Neural crest cell (in vitro differentiated cells): ENCODE results near the gene SNED1. TPM values are rescaled to one million over a fixed set of nuclear protein-coding genes. Genes with fewer than 3 reads are reported as not detected.

ENCODE experiments used
- DNase-seq: peaks from one replicate; pipeline ENCODE4 v3.0.0; 2021; ENCODE audit warnings: low read depth, mixed read lengths, low spot score
- H3K27ac Mint-ChIP-seq: one replicate; pipeline ENCODE4 v1.8.0; 2021; ENCODE audit warnings: mild to moderate bottlenecking, mixed read lengths; ENCODE audit not compliant: unreplicated experiment
- H3K27me3 Mint-ChIP-seq: 2 replicates; pipeline ENCODE4 v1.8.0; 2021; ENCODE audit warnings: low read depth, mild to moderate bottlenecking, mixed read lengths
- H3K36me3 Mint-ChIP-seq: 2 replicates; pipeline ENCODE4 v1.8.0; 2021; ENCODE audit warnings: low read depth, mild to moderate bottlenecking, mixed read lengths
- H3K4me1 Mint-ChIP-seq: 2 replicates; pipeline ENCODE4 v1.8.0; 2021; ENCODE audit warnings: mixed read lengths
- H3K4me3 Mint-ChIP-seq: one replicate; pipeline ENCODE4 v1.8.0; 2021; ENCODE audit warnings: mild to moderate bottlenecking, mixed read lengths
- H3K9me3 Mint-ChIP-seq: 2 replicates; pipeline ENCODE4 v1.8.0; 2021; ENCODE audit warnings: mixed read lengths
- CTCF ChIP-seq: fragments of 200-600 bp; sonication (generic); conservative IDR thresholded peaks from 2 replicates; pipeline ENCODE4 v1.5.0; 2021; ENCODE audit warnings: antibody characterized with exemption, mild to moderate bottlenecking
- total RNA-seq: library from RNA; stranded (reverse); gene quantifications from 2 replicates; pipeline ENCODE4 v1.2.1, GENCODE V29; 2021

SNED1 gene
- total RNA-seq, 1 donor from 2014 or later: 0.30 TPM

DNA sequence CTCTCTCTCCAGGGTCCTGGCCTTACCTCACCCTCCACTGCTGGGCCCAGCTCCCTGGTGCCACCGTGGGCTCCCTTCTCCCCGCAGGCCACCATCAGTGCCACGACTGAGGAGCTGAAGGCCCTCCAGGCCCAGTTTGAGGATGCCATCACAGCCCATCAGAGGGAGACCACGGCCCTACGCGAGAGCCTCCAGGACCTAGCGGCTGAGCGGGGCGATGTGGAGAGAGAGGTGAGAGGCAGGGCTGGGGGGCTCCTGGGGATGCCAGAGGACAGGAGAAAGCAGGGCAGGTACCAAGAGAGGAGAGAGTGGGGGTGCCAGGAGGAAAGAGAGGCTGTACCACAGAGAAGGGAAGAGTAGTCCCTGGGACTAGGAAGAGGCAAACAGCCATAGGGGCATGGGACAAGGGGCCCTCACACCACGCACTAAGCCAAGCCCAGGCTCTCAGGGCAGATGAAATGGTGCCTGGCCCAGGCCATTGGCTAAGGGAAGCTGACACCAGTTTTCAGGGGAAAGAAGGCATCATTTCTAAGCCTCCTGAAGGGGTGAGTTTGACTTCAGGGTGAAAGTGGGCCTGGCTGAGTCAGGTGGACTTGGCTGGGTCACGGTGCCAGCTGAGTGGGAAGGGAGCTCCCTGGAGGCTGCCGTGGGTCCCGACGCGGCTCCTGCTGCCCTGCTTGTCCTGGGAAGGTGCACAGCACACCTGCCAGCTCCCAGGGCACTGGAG lies 39.0 kb upstream of the SNED1 start:
- no peaks in the 10 kb centered on the region for H3K9me3 Mint-ChIP-seq
- no peak overlapping the region for H3K4me3 Mint-ChIP-seq
- H3K36me3 Mint-ChIP-seq: no peaks in the 10 kb centered on the region
- no peak for DNase-seq
- peaks cover 4% of the 10 kb centered on the region for H3K27me3 Mint-ChIP-seq
- no peak for TF ChIP-seq CTCF
- peaks cover 14% of the 10 kb centered on the region for H3K4me1 Mint-ChIP-seq
- no peak overlapping the region for H3K27ac Mint-ChIP-seq

DNA sequence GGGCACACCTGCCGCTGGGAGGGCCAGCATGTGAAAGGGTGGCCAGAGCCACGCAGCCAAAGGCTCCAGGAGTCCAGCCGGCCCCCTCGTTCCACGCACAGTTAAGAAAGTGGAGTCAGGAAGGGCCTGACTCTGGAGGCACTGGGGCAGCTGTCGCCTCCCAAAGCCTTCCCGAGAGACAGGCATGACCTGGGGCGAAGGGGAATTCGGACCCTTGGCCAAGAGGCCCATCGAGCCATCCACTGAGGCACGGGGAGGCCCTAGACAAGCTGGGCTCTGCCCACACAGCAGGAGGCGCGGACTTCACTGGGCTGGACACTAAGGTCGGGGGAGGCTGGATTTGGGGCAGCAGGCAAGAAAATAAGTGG lies 38.5 kb upstream of the SNED1 start:
- H3K27ac Mint-ChIP-seq: no peak overlapping the region
- peaks cover 8% of the 10 kb centered on the region for H3K4me1 Mint-ChIP-seq
- H3K36me3 Mint-ChIP-seq: no peaks in the 10 kb centered on the region
- DNase-seq: no peak
- H3K4me3 Mint-ChIP-seq: no peak overlapping the region
- H3K9me3 Mint-ChIP-seq: no peaks in the 10 kb centered on the region
- TF ChIP-seq CTCF: no peak
- H3K27me3 Mint-ChIP-seq: peaks cover 3% of the 10 kb centered on the region

DNA sequence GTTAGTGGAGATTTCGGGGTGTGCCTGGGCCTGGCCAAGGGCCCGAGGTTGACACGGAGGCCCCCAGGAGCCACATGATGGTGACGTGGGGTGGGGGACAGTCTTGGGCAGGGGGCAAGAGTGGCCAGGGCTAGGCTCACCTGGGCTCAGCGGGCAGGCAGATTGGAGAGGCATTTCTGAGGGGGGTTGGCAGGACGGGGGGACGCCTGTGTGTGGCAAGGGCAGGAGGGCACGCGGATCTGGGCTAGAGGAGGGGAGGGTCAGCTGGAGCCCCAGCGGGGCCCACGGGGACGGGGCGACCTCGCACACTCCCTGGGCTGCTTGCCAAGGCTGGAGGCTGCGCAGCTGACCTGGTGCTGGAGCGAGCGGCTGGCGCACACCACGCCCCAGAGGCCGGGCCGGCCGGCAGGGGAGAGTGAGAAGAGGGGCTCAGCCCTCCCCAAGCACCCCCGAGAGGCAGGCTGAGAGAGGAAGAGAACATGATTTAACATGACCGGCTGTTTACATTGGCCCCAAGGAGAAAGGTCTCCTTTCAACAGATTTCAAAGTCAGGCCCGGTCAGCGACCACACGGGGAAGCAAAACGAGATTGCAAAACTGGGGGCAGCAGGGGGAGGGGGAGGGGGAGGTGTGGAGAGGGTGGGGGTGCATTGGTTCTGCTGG lies 38.0 kb upstream of the SNED1 start:
- Mint-ChIP-seq H3K4me1 (peaks cover 4% of the 10 kb centered on the region), H3K4me3 (no peak overlapping the region), H3K9me3 (no peaks in the 10 kb centered on the region), H3K36me3 (no peaks in the 10 kb centered on the region), H3K27me3 (peaks cover under 1% of the 10 kb centered on the region), H3K27ac (peak overlapping the region; percentile 35)
- TF ChIP-seq CTCF: no peak
- no peak for DNase-seq

DNA sequence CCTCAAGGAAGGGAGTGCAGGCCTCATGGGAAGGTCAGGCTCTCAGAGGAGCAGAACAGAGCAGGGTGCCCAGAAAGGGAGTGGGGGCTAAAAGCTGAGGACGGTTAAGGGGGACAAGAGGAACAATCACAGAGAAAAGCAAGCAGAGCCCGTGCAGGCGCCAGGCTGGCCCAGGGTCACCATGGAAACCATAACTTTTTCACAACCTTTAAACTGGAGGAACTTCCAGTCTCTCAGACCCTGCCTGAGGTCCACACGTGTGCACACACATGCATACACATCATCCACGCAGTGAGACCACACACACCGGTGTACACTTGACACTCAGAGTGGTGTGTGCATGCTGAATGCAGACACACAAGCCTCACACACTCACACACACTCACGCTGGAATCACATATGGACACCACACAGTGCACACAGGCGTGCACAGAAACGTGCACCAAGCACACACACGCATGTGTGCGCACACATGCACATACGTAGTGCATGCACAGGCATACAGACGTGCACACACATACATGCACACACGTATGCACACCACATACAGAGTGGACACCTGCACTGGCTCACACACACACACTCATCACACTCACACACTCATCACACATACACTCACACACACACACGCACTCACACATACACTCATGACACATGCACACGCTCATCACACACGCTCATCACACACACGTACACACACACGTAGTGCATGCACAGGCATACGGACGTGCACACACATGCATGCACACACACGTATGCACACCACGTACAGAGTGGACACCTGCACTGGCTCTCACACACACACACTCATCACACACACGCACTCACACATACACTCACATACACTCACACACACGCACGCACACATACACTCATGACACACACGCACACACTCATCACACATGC lies 37.2 kb upstream of the SNED1 start:
- no peaks in the 10 kb centered on the region for H3K36me3 Mint-ChIP-seq
- H3K27ac Mint-ChIP-seq: peak overlapping the region; percentile 86
- no peak for TF ChIP-seq CTCF
- H3K9me3 Mint-ChIP-seq: no peaks in the 10 kb centered on the region
- H3K4me3 Mint-ChIP-seq: no peak overlapping the region
- no peaks in the 10 kb centered on the region for H3K27me3 Mint-ChIP-seq
- no peak for DNase-seq
- peaks cover 4% of the 10 kb centered on the region for H3K4me1 Mint-ChIP-seq

DNA sequence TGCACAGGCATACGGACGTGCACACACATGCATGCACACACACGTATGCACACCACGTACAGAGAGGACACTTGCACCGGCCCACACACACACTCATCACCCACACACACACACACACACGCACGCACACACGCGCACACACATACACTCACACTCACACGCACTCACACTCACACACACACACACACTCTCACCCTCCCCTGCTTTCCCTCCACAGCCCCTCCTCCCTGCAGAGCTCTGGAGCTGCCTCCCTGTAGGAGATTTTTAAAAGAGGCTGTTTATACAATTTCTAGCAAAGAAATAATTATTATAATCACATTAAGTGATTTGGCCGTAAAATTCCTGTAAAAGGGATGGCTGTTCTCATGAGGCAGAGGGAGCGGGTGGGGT lies 36.5 kb upstream of the SNED1 start:
- Mint-ChIP-seq H3K4me3 (no peak overlapping the region), H3K27ac (no peak overlapping the region), H3K9me3 (no peaks in the 10 kb centered on the region), H3K36me3 (no peaks in the 10 kb centered on the region), H3K4me1 (peaks cover 4% of the 10 kb centered on the region), H3K27me3 (no peaks in the 10 kb centered on the region)
- TF ChIP-seq CTCF: no peak
- DNase-seq: no peak
